K562 treated with DMSO at 1 percent for 48 hours (cell line): ENCODE results near the gene AZU1. TPM values are rescaled to one million over a fixed set of nuclear protein-coding genes. Genes with fewer than 3 reads are reported as not detected.

Experiments
- total RNA-seq: library from RNA; unstranded; fragments of 300-600 nt; gene quantifications from 2 replicates; pipeline ENCODE4 v1.2.3, GENCODE V29; 2022; ENCODE audit warnings: low replicate concordance; ENCODE audit errors: extremely low read depth

Gene AZU1
- not detected in 2 replicates for total RNA-seq

DNA sequence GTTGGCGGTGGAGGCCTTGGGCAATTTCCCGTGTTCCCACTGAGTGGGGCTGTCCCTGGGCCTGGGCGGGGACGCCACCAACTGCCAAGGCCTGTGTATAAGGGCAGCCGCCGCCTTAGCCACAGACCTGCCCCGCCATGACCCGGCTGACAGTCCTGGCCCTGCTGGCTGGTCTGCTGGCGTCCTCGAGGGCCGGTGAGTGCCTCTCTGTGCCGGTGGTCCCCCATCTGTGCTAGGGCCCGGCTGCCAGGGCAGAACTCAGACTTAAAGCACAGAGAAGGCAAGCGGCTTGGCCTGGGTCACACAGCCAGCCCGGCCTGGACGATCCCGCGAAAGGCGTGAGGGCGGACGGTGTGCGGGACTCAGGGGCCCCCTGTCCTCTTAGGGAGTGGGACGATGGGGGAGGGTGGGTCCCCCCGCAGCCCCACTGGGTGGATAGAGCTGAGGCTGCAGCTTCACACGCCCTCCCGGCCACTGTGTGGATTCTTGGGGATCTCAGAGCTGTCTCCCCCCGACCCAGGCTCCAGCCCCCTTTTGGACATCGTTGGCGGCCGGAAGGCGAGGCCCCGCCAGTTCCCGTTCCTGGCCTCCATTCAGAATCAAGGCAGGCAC lies at the start of gene AZU1:
TSS of gene AZU1 (plus strand) at position 128 of the 612 bp plus-strand sequence. CDS start at position 138, 10 bp downstream.

GRCh38 chr19:796692-797527 lies 30.7 kb upstream of the AZU1 start, which contains the start of gene PTBP1:
Gene PTBP1 (plus strand): TSS chr19:797452. CDS start chr19:797498, 46 bp downstream.

GRCh38 chr19:821825-822503 lies 5.7 kb upstream of the AZU1 start, which contains the start of gene PLPPR3:
Gene PLPPR3 (minus strand): TSS chr19:821955. CDS start chr19:821559, 396 bp downstream.

DNA sequence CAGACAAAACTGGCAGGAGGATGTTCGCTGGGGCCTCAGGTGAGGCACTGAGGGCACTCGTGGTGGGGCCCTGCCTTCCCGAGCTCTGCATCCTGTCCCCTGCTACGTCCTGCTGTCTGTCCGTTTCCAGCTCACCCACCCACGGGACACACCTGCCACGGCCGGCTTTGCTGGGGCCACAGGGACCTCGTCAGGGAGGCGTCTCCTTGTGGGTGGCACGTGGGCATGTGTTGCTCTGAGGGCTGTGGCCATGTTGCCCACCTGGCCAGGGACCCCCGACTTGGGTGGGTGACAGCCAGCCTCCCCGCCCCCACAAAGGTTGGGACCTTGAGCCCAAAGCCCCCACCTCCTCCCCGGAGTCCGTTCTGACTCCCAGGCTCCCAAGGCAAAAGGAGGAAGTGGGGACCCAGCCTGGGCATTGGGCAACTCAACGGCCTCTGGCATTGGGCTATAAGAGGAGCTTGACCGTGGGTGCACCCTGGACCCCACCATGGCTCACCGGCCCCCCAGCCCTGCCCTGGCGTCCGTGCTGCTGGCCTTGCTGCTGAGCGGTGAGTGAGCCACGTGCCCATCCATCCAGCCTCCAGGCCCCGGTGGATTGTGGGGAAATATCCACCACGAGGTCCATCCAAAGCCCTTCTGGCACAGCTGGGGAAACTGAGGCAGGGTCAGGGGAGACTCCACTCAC lies 13.0 kb downstream of the AZU1 start, which contains the start of gene PRTN3:
TSS of gene PRTN3 (plus strand) at position 481 of the 688 bp plus-strand sequence. CDS start at position 491, 10 bp downstream.

DNA sequence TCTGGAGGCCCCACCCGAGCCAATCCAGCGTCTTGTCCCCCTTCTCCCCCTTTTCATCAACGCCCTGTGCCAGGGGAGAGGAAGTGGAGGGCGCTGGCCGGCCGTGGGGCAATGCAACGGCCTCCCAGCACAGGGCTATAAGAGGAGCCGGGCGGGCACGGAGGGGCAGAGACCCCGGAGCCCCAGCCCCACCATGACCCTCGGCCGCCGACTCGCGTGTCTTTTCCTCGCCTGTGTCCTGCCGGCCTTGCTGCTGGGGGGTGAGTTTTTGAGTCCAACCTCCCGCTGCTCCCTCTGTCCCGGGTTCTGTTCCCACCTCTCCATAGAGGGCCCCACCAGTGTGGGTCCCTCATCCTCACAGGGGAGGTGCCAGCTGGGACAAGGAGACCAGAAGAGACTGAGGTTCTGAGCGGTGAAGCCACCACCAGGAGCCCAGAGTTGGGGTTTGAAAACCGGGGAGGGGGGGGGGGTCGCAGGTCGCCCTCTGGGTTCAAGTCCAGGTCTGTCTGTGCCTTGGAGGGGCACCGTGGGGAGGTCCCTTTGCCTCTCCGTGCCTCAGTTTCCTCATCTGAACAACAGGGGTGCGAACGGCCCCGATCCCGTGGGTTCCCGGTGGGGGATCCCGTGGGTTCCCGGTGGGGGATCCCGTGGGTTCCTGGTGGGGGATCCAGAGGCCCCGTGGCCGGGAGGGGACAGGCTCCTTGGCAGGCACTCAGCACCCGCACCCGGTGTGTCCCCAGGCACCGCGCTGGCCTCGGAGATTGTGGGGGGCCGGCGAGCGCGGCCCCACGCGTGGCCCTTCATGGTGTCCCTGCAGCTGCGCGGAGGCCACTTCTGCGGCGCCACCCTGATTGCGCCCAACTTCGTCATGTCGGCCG lies 24.7 kb downstream of the AZU1 start, which contains the start of gene ELANE:
TSS of gene ELANE (plus strand) at position 168 of the 878 bp plus-strand sequence. CDS start at position 194, 26 bp downstream.

DNA sequence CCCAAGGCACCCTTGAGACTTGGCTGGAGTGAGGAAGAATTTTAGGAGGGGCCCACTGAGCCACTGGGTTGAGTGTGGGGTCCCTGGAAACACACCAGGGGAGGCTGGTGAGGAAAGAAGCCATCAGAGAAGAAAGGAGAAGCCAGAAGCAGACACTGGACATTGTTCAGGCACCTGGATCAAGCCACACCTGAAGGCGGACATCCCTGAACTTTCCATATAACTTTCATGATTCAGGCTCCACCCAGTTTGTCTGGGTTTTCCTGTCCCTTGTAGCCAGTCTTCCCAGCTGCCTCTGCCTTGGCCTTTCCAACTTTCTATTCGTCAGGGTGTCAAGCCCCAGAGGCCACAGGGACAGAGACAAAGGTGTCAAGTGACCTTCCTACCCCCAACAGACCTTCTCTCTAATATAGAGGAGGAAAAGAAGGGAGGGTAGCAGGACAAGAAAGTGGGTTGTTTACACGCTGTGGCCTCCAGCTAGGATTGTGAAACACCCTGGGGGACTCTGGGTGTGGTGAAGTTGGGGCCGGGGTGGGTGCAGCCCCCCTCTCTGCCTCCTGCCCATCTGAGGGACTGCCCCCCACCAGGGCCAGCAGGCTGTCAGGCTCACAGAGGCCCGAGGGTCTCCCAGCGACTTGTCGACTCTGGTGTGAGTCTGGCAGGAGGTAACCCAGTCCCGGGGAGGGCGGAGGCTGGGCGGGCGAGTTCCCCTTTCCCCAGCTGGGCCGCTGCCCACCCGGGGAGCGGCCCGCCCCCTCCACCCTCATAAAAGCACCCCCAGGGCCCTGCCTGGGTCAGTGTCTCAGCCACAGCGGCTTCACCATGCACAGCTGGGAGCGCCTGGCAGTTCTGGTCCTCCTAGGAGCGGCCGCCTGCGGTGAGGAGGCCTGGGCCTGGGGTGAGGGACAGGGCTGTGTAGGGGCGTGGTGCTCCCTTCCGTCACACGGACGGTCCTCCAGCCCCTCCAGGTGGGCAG lies 31.5 kb downstream of the AZU1 start, which contains the start of gene CFD:
TSS of gene CFD (plus strand) at position 797 of the 976 bp plus-strand sequence. CDS start at position 823, 26 bp downstream.

Other genes starting within 250 kb of the AZU1 start
- gene HCN2, start 238.0 kb upstream of the AZU1 start, total RNA-seq, result not detected in 2 replicates
- 676 TPM in 1 of 2 replicates, not detected in the other for gene POLRMT, start 194.3 kb upstream of the AZU1 start, total RNA-seq
- gene FGF22, start 188.0 kb upstream of the AZU1 start, total RNA-seq, result not detected in 2 replicates
- 251 TPM in 1 of 2 replicates, not detected in the other for gene RNF126, start 164.6 kb upstream of the AZU1 start, total RNA-seq
- not detected in 2 replicates for gene FSTL3, start 151.4 kb upstream of the AZU1 start, total RNA-seq
- gene PRSS57, start 132.4 kb upstream of the AZU1 start, total RNA-seq, result not detected in 2 replicates
- not detected in 2 replicates for gene PALM, start 118.9 kb upstream of the AZU1 start, total RNA-seq
- not detected in 2 replicates for gene MISP, start 76.7 kb upstream of the AZU1 start, total RNA-seq
- 250 TPM in 1 of 2 replicates, not detected in the other for gene PTBP1, start 30.4 kb upstream of the AZU1 start, total RNA-seq
- not detected in 2 replicates for gene PLPPR3, start 5.9 kb upstream of the AZU1 start, total RNA-seq
- gene PRTN3, start 13.2 kb downstream of the AZU1 start, total RNA-seq, result not detected in 2 replicates
- not detected in 2 replicates for gene ELANE, start 24.5 kb downstream of the AZU1 start, total RNA-seq
- gene CFD, start 31.8 kb downstream of the AZU1 start, total RNA-seq, result not detected in 2 replicates
- gene MED16, start 65.3 kb downstream of the AZU1 start, total RNA-seq, result not detected in 2 replicates
- gene RNU6-9, start 65.6 kb downstream of the AZU1 start, total RNA-seq, result not detected in 2 replicates
- not detected in 2 replicates for gene R3HDM4, start 85.4 kb downstream of the AZU1 start, total RNA-seq
- not detected in 2 replicates for gene KISS1R, start 89.5 kb downstream of the AZU1 start, total RNA-seq
- gene ARID3A, start 98.2 kb downstream of the AZU1 start, total RNA-seq, result not detected in 2 replicates
- gene WDR18, start 156.5 kb downstream of the AZU1 start, total RNA-seq, result not detected in 2 replicates
- gene GRIN3B, start 172.6 kb downstream of the AZU1 start, total RNA-seq, result not detected in 2 replicates
- 230 TPM in 1 of 2 replicates, not detected in the other for gene TMEM259, start 193.3 kb downstream of the AZU1 start, total RNA-seq
- gene RNU6-2, start 193.7 kb downstream of the AZU1 start, total RNA-seq, result not detected in 2 replicates
- gene CNN2, start 198.8 kb downstream of the AZU1 start, total RNA-seq, result not detected in 2 replicates
- 154 TPM in 1 of 2 replicates, not detected in the other for gene ABCA7, start 212.3 kb downstream of the AZU1 start, total RNA-seq
- gene ARHGAP45, start 239.3 kb downstream of the AZU1 start, total RNA-seq, result 355 TPM in 1 of 2 replicates, not detected in the other